ENCODE data around the gene CATSPERB. TPM values are rescaled to one million over a fixed set of nuclear protein-coding genes. Genes with fewer than 3 reads are reported as not detected.
A peak's percentile ranks its signal among the peaks of the same experiment; 100 is the strongest.
"Not testable (repeated sequence)": the region's sequence is repeated elsewhere in the genome, so short reads cannot be mapped to it uniquely, and the experiment has no call there.

Gene CATSPERB
- total and polyA plus RNA-seq, 2 donors, result 0.30 to 3.6 TPM

GRCh38 chr14:91748049-91748448 is 16.2 kb upstream of the CATSPERB start:
- no peaks in the 10 kb centered on the region for H3K36me3 ChIP-seq (ENCODE audit: insufficient read depth)
- no peak overlapping the region for H3K27ac ChIP-seq (ENCODE audit: low read depth)
- 94% methylated on average over 2 of the region's 2 CpGs for WGBS
- H3K4me1 ChIP-seq (ENCODE audit: insufficient read depth), result peaks cover 1% of the 10 kb centered on the region
- no peak overlapping the region for H3K4me3 ChIP-seq (ENCODE audit: low read depth, low read length)
- DNase-seq (ENCODE audit: extremely low spot score), result no peak

- H3K4me3 ChIP-seq (ENCODE audit: low read depth, low read length), result no peak overlapping the region
- peaks cover 1% of the 10 kb centered on the region for H3K4me1 ChIP-seq (ENCODE audit: insufficient read depth)
- H3K36me3 ChIP-seq (ENCODE audit: insufficient read depth), result no peaks in the 10 kb centered on the region
- 93% methylated on average over 1 of the region's 1 CpG for WGBS
- no peak for DNase-seq (ENCODE audit: extremely low spot score)
- no peak overlapping the region for H3K27ac ChIP-seq (ENCODE audit: low read depth)
Measured at GRCh38 chr14:91745344-91745743, 13.5 kb upstream of the CATSPERB start.

GRCh38 chr14:91744068-91744480 is 12.2 kb upstream of the CATSPERB start:
- Histone ChIP-seq H3K4me1 (ENCODE audit: insufficient read depth) (peaks cover 1% of the 10 kb centered on the region), H3K27ac (ENCODE audit: low read depth) (no peak overlapping the region)
- no peak for DNase-seq (ENCODE audit: extremely low spot score)

GRCh38 chr14:91743305-91743653 is 11.4 kb upstream of the CATSPERB start:
- Histone ChIP-seq H3K36me3 (ENCODE audit: insufficient read depth) (no peaks in the 10 kb centered on the region), H3K4me1 (ENCODE audit: insufficient read depth) (peaks cover 1% of the 10 kb centered on the region), H3K4me3 (ENCODE audit: low read depth, low read length) (no peak overlapping the region), H3K27ac (ENCODE audit: low read depth) (no peak overlapping the region)
- 87% methylated on average over 2 of the region's 2 CpGs for WGBS
- no peak for DNase-seq (ENCODE audit: extremely low spot score)

More at GRCh38 chr14:91744068-91744480, 12.2 kb upstream of the CATSPERB start:
- WGBS, result 74% methylated on average over 2 of the region's 2 CpGs
- Histone ChIP-seq H3K36me3 (ENCODE audit: insufficient read depth) (no peaks in the 10 kb centered on the region), H3K4me3 (ENCODE audit: low read depth, low read length) (no peak overlapping the region)

GRCh38 chr14:91742621-91743304 is 10.9 kb upstream of the CATSPERB start:
- Histone ChIP-seq H3K27ac (ENCODE audit: low read depth) (no peak overlapping the region), H3K36me3 (ENCODE audit: insufficient read depth) (no peaks in the 10 kb centered on the region), H3K4me1 (ENCODE audit: insufficient read depth) (peaks cover 1% of the 10 kb centered on the region), H3K4me3 (ENCODE audit: low read depth, low read length) (no peak overlapping the region)
- no peak for DNase-seq (ENCODE audit: extremely low spot score)
- 72% methylated on average over 1 of the region's 1 CpG for WGBS

- 91% methylated on average over 2 of the region's 2 CpGs for WGBS
- not testable (repeated sequence) for H3K27ac ChIP-seq (ENCODE audit: low read depth); H3K36me3 ChIP-seq (ENCODE audit: insufficient read depth); DNase-seq (ENCODE audit: extremely low spot score); H3K4me3 ChIP-seq (ENCODE audit: low read depth, low read length); H3K4me1 ChIP-seq (ENCODE audit: insufficient read depth)
Measured at GRCh38 chr14:91739867-91740266, 8.0 kb upstream of the CATSPERB start.

- WGBS, result 93% methylated on average over 5 of the region's 5 CpGs
- H3K4me1 ChIP-seq (ENCODE audit: insufficient read depth), result no peaks in the 10 kb centered on the region
- no peak for DNase-seq (ENCODE audit: extremely low spot score)
- no peak overlapping the region for H3K4me3 ChIP-seq (ENCODE audit: low read depth, low read length)
- H3K27ac ChIP-seq (ENCODE audit: low read depth), result no peak overlapping the region
- no peaks in the 10 kb centered on the region for H3K36me3 ChIP-seq (ENCODE audit: insufficient read depth)
Measured at GRCh38 chr14:91737619-91738018, 5.7 kb upstream of the CATSPERB start.

GRCh38 chr14:91732859-91733477 is 1.1 kb upstream of the CATSPERB start:
- Histone ChIP-seq H3K36me3 (ENCODE audit: insufficient read depth) (no peaks in the 10 kb centered on the region), H3K4me3 (ENCODE audit: low read depth, low read length) (no peak overlapping the region), H3K27ac (ENCODE audit: low read depth) (no peak overlapping the region), H3K4me1 (ENCODE audit: insufficient read depth) (no peaks in the 10 kb centered on the region)
- WGBS, result 22% methylated on average over 2 of the region's 2 CpGs
- DNase-seq (ENCODE audit: extremely low spot score), result peak; percentile 41

- WGBS, result 66% methylated on average over 5 of the region's 5 CpGs
- H3K4me3 ChIP-seq (ENCODE audit: low read depth, low read length), result no peak overlapping the region
- no peaks in the 10 kb centered on the region for H3K4me1 ChIP-seq (ENCODE audit: insufficient read depth)
- no peaks in the 10 kb centered on the region for H3K36me3 ChIP-seq (ENCODE audit: insufficient read depth)
- no peak for DNase-seq (ENCODE audit: extremely low spot score)
- no peak overlapping the region for H3K27ac ChIP-seq (ENCODE audit: low read depth)
Measured at GRCh38 chr14:91732439-91732838, 553 bp upstream of the CATSPERB start.

GRCh38 chr14:91731018-91731417 is 868 bp downstream of the CATSPERB start:
- H3K4me1 ChIP-seq (ENCODE audit: insufficient read depth), result no peaks in the 10 kb centered on the region
- DNase-seq (ENCODE audit: extremely low spot score), result no peak
- no peak overlapping the region for H3K4me3 ChIP-seq (ENCODE audit: low read depth, low read length)
- WGBS, result 81% methylated on average over 2 of the region's 2 CpGs
- no peak overlapping the region for H3K27ac ChIP-seq (ENCODE audit: low read depth)
- H3K36me3 ChIP-seq (ENCODE audit: insufficient read depth), result no peaks in the 10 kb centered on the region

- WGBS, result 39% methylated on average over 3 of the region's 3 CpGs
- Histone ChIP-seq H3K36me3 (ENCODE audit: insufficient read depth) (no peaks in the 10 kb centered on the region), H3K4me3 (ENCODE audit: low read depth, low read length) (no peak overlapping the region), H3K4me1 (ENCODE audit: insufficient read depth) (no peaks in the 10 kb centered on the region), H3K27ac (ENCODE audit: low read depth) (no peak overlapping the region)
- DNase-seq (ENCODE audit: extremely low spot score), result no peak
Measured at GRCh38 chr14:91729756-91730155, 2.1 kb downstream of the CATSPERB start.

- DNase-seq (ENCODE audit: extremely low spot score), result no peak
- Histone ChIP-seq H3K36me3 (ENCODE audit: insufficient read depth) (no peaks in the 10 kb centered on the region), H3K4me3 (ENCODE audit: low read depth, low read length) (no peak overlapping the region), H3K27ac (ENCODE audit: low read depth) (no peak overlapping the region), H3K4me1 (ENCODE audit: insufficient read depth) (no peaks in the 10 kb centered on the region)
- 76% methylated on average over 4 of the region's 4 CpGs for WGBS
Measured at GRCh38 chr14:91728616-91729183, 3.2 kb downstream of the CATSPERB start.

- no peak overlapping the region for H3K4me3 ChIP-seq (ENCODE audit: low read depth, low read length)
- WGBS, result 61% methylated on average over 2 of the region's 2 CpGs
- no peaks in the 10 kb centered on the region for H3K36me3 ChIP-seq (ENCODE audit: insufficient read depth)
- H3K27ac ChIP-seq (ENCODE audit: low read depth), result no peak overlapping the region
- no peaks in the 10 kb centered on the region for H3K4me1 ChIP-seq (ENCODE audit: insufficient read depth)
- no peak for DNase-seq (ENCODE audit: extremely low spot score)
Measured at GRCh38 chr14:91727121-91727520, 4.8 kb downstream of the CATSPERB start.

GRCh38 chr14:91723501-91723900 is 8.4 kb downstream of the CATSPERB start:
- WGBS, result 83% methylated on average over 2 of the region's 2 CpGs
- Histone ChIP-seq H3K36me3 (ENCODE audit: insufficient read depth) (no peaks in the 10 kb centered on the region), H3K27ac (ENCODE audit: low read depth) (no peak overlapping the region), H3K4me1 (ENCODE audit: insufficient read depth) (no peaks in the 10 kb centered on the region), H3K4me3 (ENCODE audit: low read depth, low read length) (no peak overlapping the region)
- DNase-seq (ENCODE audit: extremely low spot score), result no peak
